ENCODE data around the gene MTUS2. TPM values are rescaled to one million over a fixed set of nuclear protein-coding genes. Genes with fewer than 3 reads are reported as not detected.

Gene MTUS2
- total RNA-seq, 4 donors from 2014 or later: 0.08 to 0.57 TPM; not detected in 2

DNA sequence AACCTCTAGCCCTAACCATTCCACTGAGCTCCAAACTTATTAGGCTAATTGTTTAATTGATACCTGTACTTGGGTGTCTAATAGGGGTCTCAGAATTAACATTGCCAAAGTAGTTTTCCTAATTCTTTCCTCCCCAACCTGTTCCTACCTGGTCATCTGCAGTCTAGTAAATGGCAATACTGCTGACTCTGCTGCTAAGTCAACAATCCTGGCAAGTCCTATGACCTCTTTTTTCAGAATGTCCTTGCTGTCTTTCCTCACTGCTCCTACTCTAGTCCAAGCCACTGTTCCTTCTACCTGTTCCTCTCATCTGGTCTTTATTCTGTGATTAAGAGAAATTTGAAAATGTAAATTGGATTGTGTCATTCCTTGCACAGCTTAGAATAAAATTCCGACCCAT, 143.9 kb downstream of the MTUS2 start:
- Histone ChIP-seq H3K9me3 (no peaks in the 10 kb centered on the region), H3K27ac (no peak overlapping the region), H3K4me3 (no peak overlapping the region), H3K36me3 (no peaks in the 10 kb centered on the region), H3K27me3 (no peaks in the 10 kb centered on the region), H3K4me1 (no peaks in the 10 kb centered on the region)
- no peak for TF ChIP-seq POLR2A (IDR thresholded peaks at IDR 0.05)
- TF ChIP-seq, protein P1, sequence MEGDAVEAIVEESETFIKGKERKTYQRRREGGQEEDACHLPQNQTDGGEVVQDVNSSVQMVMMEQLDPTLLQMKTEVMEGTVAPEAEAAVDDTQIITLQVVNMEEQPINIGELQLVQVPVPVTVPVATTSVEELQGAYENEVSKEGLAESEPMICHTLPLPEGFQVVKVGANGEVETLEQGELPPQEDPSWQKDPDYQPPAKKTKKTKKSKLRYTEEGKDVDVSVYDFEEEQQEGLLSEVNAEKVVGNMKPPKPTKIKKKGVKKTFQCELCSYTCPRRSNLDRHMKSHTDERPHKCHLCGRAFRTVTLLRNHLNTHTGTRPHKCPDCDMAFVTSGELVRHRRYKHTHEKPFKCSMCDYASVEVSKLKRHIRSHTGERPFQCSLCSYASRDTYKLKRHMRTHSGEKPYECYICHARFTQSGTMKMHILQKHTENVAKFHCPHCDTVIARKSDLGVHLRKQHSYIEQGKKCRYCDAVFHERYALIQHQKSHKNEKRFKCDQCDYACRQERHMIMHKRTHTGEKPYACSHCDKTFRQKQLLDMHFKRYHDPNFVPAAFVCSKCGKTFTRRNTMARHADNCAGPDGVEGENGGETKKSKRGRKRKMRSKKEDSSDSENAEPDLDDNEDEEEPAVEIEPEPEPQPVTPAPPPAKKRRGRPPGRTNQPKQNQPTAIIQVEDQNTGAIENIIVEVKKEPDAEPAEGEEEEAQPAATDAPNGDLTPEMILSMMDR (IDR thresholded peaks at IDR 0.05): no peak
- intact Hi-C loops (cut with DNase I): no loop called here
- WGBS, 2 donors: 74% methylated on average over 1 of the region's 1 CpG; no CpG with 5 or more reads in 1 of the 2 donors
- DNase-seq: no peak

- Histone ChIP-seq H3K9me3 (no peaks in the 10 kb centered on the region), H3K27me3 (no peaks in the 10 kb centered on the region), H3K4me3 (no peak overlapping the region), H3K36me3 (no peaks in the 10 kb centered on the region), H3K27ac (no peak overlapping the region), H3K4me1 (no peaks in the 10 kb centered on the region)
- no peak for DNase-seq
- TF ChIP-seq POLR2A (IDR thresholded peaks at IDR 0.05): no peak
- TF ChIP-seq, protein P1 (IDR thresholded peaks at IDR 0.05): no peak
- intact Hi-C loops (cut with DNase I): no loop called here
- 74 to 81% methylated on average over 8 of the region's 8 CpGs for WGBS, 2 donors
Observed at GRCh38 chr13:28964803-28965202, 144.7 kb downstream of the MTUS2 start.

DNA sequence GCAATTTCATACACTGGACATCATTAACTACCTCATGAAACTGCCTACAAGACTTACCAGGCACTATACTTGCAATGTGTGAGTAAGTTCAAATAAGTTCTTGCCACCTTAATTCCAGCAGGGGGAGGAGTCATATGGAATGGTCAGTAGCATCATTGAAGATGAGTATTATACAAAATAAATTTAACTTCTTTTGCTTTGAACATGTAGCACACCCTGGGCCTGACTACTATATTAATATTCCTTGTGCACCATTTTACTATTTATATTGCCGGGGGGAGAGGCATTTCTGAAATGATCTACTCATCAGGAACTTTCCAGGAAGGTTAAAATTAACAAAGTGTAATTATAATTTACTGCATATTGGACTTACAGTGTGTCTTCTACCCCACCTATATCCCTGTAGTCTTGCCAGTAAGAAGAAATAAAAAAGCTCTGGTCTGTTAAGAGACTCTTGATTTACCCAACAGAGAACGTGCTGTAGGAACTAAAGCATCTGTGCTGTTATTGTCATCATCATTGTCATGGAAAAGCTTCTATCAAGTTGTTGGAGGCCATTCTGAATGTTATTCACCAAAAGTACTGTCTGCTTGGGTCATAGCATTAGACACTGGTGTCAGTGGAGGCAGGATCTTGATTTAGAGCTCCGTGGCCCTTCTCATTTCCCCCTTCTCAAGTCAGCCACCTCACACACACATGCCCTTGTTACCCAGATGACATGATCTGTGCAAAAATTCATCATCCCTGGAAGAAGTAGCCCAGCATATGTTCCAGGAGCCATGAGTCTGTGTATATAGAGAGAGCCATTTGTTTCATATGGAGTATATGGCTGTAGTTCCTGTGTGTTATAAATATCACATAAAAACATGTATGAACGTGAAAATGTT, 147.1 kb downstream of the MTUS2 start:
- intact Hi-C loops (cut with DNase I): no loop called here
- no peaks in the 10 kb centered on the region for H3K36me3 ChIP-seq
- 58 to 63% methylated on average over 4 of the region's 4 CpGs for WGBS, 2 donors
- TF ChIP-seq, protein P1 (IDR thresholded peaks at IDR 0.05): no peak
- no peak for TF ChIP-seq POLR2A (IDR thresholded peaks at IDR 0.05)
- no peaks in the 10 kb centered on the region for H3K4me1 ChIP-seq
- no peak overlapping the region for H3K4me3 ChIP-seq
- no peak for DNase-seq
- no peaks in the 10 kb centered on the region for H3K27me3 ChIP-seq
- H3K27ac ChIP-seq: no peak overlapping the region
- H3K9me3 ChIP-seq: no peaks in the 10 kb centered on the region

DNA sequence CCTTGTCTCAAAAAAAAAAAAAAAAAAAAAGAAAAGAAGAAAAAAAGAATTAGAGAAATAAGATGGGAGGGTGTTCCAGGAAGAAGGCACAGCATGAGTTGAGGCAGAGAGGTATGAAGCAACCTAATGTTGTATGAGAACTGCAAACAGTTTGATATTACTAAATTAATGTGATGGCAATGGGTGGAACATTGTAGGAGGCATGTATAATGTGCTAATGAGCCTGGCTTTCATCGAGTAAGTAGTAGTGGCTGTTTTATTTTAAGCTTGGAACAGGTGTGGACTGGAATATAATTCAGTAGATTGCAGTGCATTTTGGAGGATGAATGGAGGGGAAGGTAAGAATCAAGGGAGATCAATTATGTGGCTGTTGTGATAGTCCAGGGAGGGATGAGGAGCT, 156.1 kb downstream of the MTUS2 start:
- WGBS, 2 donors: 56 to 57% methylated on average over 1 of the region's 1 CpG
- H3K4me3 ChIP-seq: no peak overlapping the region
- DNase-seq: no peak
- no peaks in the 10 kb centered on the region for H3K9me3 ChIP-seq
- no peak overlapping the region for H3K27ac ChIP-seq
- no peaks in the 10 kb centered on the region for H3K4me1 ChIP-seq
- no peaks in the 10 kb centered on the region for H3K36me3 ChIP-seq
- peaks cover 0 to 19% (median 0%) of the 10 kb centered on the region in 4 donors for H3K27me3 ChIP-seq
- intact Hi-C loops (cut with DNase I): no loop called here
- no peak for TF ChIP-seq POLR2A (IDR thresholded peaks at IDR 0.05)
- TF ChIP-seq, protein P1 (IDR thresholded peaks at IDR 0.05): no peak

GRCh38 chr13:28976636-28977035, 156.5 kb downstream of the MTUS2 start:
- intact Hi-C loops (cut with DNase I): no loop called here
- no peak for TF ChIP-seq POLR2A (IDR thresholded peaks at IDR 0.05)
- TF ChIP-seq, protein P1 (IDR thresholded peaks at IDR 0.05): no peak

More at GRCh38 chr13:28976636-28977035, 156.5 kb downstream of the MTUS2 start:
- DNase-seq: no peak
- Histone ChIP-seq H3K9me3 (no peaks in the 10 kb centered on the region), H3K4me3 (no peak overlapping the region), H3K27me3 (peaks cover 0 to 23% (median 0%) of the 10 kb centered on the region in 4 donors), H3K27ac (no peak overlapping the region), H3K36me3 (no peaks in the 10 kb centered on the region), H3K4me1 (no peaks in the 10 kb centered on the region)
